Trophoblast cell (in vitro differentiated cells and primary cell): ENCODE data around the gene SPRING1.

Source experiments
- DNase-seq, 2 donors: peaks; one replicate each; pipeline ENCODE4 v3.0.0-alpha.2; 2016
- H2AFZ ChIP-seq: 2 replicates; pipeline ENCODE4 v1.6.1; 2013; ENCODE audit warnings: low read length, moderate library complexity, mild to moderate bottlenecking; ENCODE audit not compliant: insufficient read depth, poor library complexity
- H2AK5ac ChIP-seq: 2 replicates; pipeline ENCODE4 v1.6.1; 2013; ENCODE audit warnings: mild to moderate bottlenecking, low read length
- H2BK120ac ChIP-seq: 2 replicates; pipeline ENCODE4 v1.6.1; 2013; ENCODE audit warnings: low read length, mild to moderate bottlenecking, moderate library complexity; ENCODE audit not compliant: insufficient read depth, poor library complexity
- H2BK12ac ChIP-seq: 2 replicates; pipeline ENCODE4 v1.6.1; 2013; ENCODE audit warnings: mild to moderate bottlenecking, low read length, moderate library complexity
- H2BK5ac ChIP-seq: 2 replicates; pipeline ENCODE4 v1.6.1; 2013; ENCODE audit warnings: low read length, low read depth, moderate library complexity, mild to moderate bottlenecking; ENCODE audit not compliant: poor library complexity
- H3K14ac ChIP-seq: 2 replicates; pipeline ENCODE4 v1.6.1; 2013; ENCODE audit warnings: mild to moderate bottlenecking, low read length
- H3K18ac ChIP-seq: 2 replicates; pipeline ENCODE4 v1.6.1; 2013; ENCODE audit warnings: mild to moderate bottlenecking, low read length
- H3K23ac ChIP-seq: 2 replicates; pipeline ENCODE4 v1.6.1; 2013; ENCODE audit warnings: low read length
- H3K27ac ChIP-seq: 2 replicates; pipeline ENCODE4 v1.5.1; 2013; ENCODE audit warnings: low read depth, mild to moderate bottlenecking, inconsistent platforms, low read length, moderate library complexity
- H3K27me3 ChIP-seq: 2 replicates; pipeline ENCODE4 v1.6.1; 2013; ENCODE audit warnings: inconsistent platforms, mild to moderate bottlenecking, low read length, moderate library complexity; ENCODE audit not compliant: insufficient read depth
- H3K36me3 ChIP-seq, 2 experiments: 1 replicate in 1 of 2; 2 replicates in 1 of 2; pipeline ENCODE4 v1.6.1; 2013; ENCODE audit warnings: low read length in 2 of 2, mild to moderate bottlenecking in 2 of 2, moderate library complexity in 1 of 2; ENCODE audit not compliant: insufficient read depth in 2 of 2, control insufficient read depth in 1 of 2
- H3K4ac ChIP-seq: 2 replicates; pipeline ENCODE4 v1.6.1; 2013; ENCODE audit warnings: low read depth, mild to moderate bottlenecking, low read length, moderate library complexity
- H3K4me1 ChIP-seq, 2 experiments: 1 replicate in 1 of 2; 2 replicates in 1 of 2; pipeline ENCODE4 v1.6.1; 2013; ENCODE audit warnings: low read length in 2 of 2, mild to moderate bottlenecking in 2 of 2, moderate library complexity in 1 of 2; ENCODE audit not compliant: insufficient read depth in 2 of 2, control insufficient read depth in 1 of 2
- H3K4me2 ChIP-seq: 2 replicates; pipeline ENCODE4 v1.6.1; 2013; ENCODE audit warnings: inconsistent platforms, mild to moderate bottlenecking, low read length, moderate library complexity
- H3K4me3 ChIP-seq: 2 replicates; pipeline ENCODE4 v1.5.1; 2013; ENCODE audit warnings: mild to moderate bottlenecking, low read depth, low read length, inconsistent platforms
- H3K79me1 ChIP-seq: one replicate; pipeline ENCODE4 v1.6.1; 2013; ENCODE audit warnings: low read length
- H3K79me2 ChIP-seq: 2 replicates; pipeline ENCODE4 v1.6.1; 2013; ENCODE audit warnings: low read length, mild to moderate bottlenecking; ENCODE audit not compliant: control insufficient read depth, insufficient read depth, poor library complexity
- H3K9ac ChIP-seq: 2 replicates; pipeline ENCODE4 v1.6.1; 2013; ENCODE audit warnings: mild to moderate bottlenecking, low read length
- H3K9me3 ChIP-seq: 2 replicates; pipeline ENCODE4 v1.6.1; 2013; ENCODE audit warnings: low read depth, mild to moderate bottlenecking, control low read depth, inconsistent platforms, low read length; ENCODE audit not compliant: insufficient read depth
- H4K12ac ChIP-seq: 2 replicates; pipeline ENCODE4 v1.6.1; 2013; ENCODE audit warnings: low read depth, mild to moderate bottlenecking, low read length, moderate library complexity
- H4K8ac ChIP-seq: 2 replicates; pipeline ENCODE4 v1.6.1; 2013; ENCODE audit warnings: low read depth, mild to moderate bottlenecking, low read length, moderate library complexity
- H4K91ac ChIP-seq: one replicate; pipeline ENCODE4 v1.6.1; 2013; ENCODE audit warnings: low read depth, mild to moderate bottlenecking, low read length, moderate library complexity
- WGBS: extraction: QIAGEN DNeasy Blood & Tissue Kit; methylation state at CpG from one replicate; pipeline ENCODE4 v1.1.7; 2013; ENCODE audit warnings: missing lambda C conversion rate; ENCODE audit not compliant: insufficient read length, insufficient coverage; ENCODE audit errors: extremely low coverage; 5-methylcytosine and 5-hydroxymethylcytosine counted together

The SPRING1 gene

DNA sequence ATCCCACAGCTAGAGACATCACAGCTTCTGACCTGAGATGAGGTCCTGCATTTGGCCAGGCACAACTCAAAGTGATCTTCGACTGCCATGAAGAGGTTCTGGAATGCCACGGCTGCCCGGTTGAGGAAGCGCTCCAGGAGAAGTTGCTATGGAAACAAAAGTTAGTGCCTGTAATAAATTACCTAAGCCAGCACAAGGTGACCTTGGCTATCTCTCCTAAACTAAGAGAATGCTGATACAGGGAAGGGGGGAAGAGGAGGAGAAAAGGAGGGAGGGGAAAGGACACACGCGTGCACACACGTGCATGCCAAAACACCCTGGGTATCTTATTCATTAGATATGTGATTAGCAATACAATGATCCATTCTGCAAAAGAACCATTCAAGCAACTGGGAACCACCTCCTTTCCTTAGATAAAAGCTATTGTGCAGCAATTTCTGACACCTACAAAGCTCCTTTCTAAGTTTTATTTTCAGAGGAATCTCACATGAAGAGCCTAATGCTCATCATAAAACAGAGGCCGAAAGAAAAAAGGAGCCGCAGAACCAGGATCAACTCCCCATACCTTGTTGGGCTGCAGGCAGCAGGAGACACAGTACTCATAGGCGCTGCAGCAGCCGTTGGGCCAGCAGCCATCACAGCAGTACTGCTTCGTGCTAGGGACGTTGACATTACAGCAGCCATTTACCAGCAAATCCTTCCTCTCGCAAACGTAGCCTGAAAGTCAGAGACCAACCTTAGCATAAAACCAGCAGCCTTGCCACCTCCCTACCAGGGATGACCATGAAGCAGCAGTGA, 17.9 kb downstream of the SPRING1 start:
- no peak overlapping the region for H2AFZ ChIP-seq
- no peak overlapping the region for H3K27ac ChIP-seq
- H2BK120ac ChIP-seq, result no peak overlapping the region
- no peak overlapping the region for H2AK5ac ChIP-seq
- no peak overlapping the region for H2BK12ac ChIP-seq
- no peaks in the 10 kb centered on the region for H3K27me3 ChIP-seq
- H4K8ac ChIP-seq, result no peak overlapping the region
- H3K36me3 ChIP-seq, result peaks cover 23 to 41% of the 10 kb centered on the region in 2 experiments
- no peak overlapping the region for H3K23ac ChIP-seq
- H3K4ac ChIP-seq, result no peak overlapping the region
- no peak overlapping the region for H3K4me3 ChIP-seq
- no peak overlapping the region for H4K91ac ChIP-seq
- no peak overlapping the region for H2BK5ac ChIP-seq
- no peak overlapping the region for H3K9ac ChIP-seq
- no CpG with 5 or more reads among the region's 15 CpGs for WGBS
- H3K4me2 ChIP-seq, result no peak overlapping the region
- no peaks in the 10 kb centered on the region for H3K4me1 ChIP-seq
- no peaks in the 10 kb centered on the region for H3K9me3 ChIP-seq
- no peak overlapping the region for H3K14ac ChIP-seq
- no peak overlapping the region for H4K12ac ChIP-seq
- peaks cover 2% of the 10 kb centered on the region for H3K79me2 ChIP-seq
- H3K18ac ChIP-seq, result no peak overlapping the region
- DNase-seq, result no peak
- H3K79me1 ChIP-seq, result no peaks in the 10 kb centered on the region

- Histone ChIP-seq H2BK5ac (no peak overlapping the region), H4K91ac (no peak overlapping the region), H3K9me3 (no peaks in the 10 kb centered on the region), H3K4me2 (no peak overlapping the region), H4K12ac (no peak overlapping the region), H3K79me1 (no peaks in the 10 kb centered on the region), H2AK5ac (no peak overlapping the region), H3K18ac (no peak overlapping the region), H3K27me3 (no peaks in the 10 kb centered on the region), H2BK120ac (no peak overlapping the region), H3K27ac (no peak overlapping the region), H3K23ac (no peak overlapping the region), H3K4me3 (no peak overlapping the region), H2BK12ac (no peak overlapping the region), H3K14ac (no peak overlapping the region), H3K9ac (no peak overlapping the region), H2AFZ (no peak overlapping the region), H3K79me2 (peaks cover 2% of the 10 kb centered on the region), H3K4ac (no peak overlapping the region), H3K36me3 (peaks cover 26 to 41% of the 10 kb centered on the region in 2 experiments), H4K8ac (no peak overlapping the region), H3K4me1 (no peaks in the 10 kb centered on the region)
- DNase-seq, result no peak
- WGBS, result no CpG with 5 or more reads among the region's 10 CpGs
Observed at GRCh38 chr12:116718655-116719454, 19.0 kb downstream of the SPRING1 start.

GRCh38 chr12:116717466-116718437, 20.1 kb downstream of the SPRING1 start:
- Histone ChIP-seq H3K18ac (no peak overlapping the region), H3K79me1 (no peaks in the 10 kb centered on the region), H2AK5ac (no peak overlapping the region), H4K8ac (no peak overlapping the region), H3K4me1 (no peaks in the 10 kb centered on the region), H3K79me2 (peaks cover 2% of the 10 kb centered on the region), H4K91ac (no peak overlapping the region), H3K14ac (no peak overlapping the region), H2BK120ac (no peak overlapping the region), H3K4ac (no peak overlapping the region), H3K27me3 (no peaks in the 10 kb centered on the region), H3K23ac (no peak overlapping the region), H3K27ac (no peak overlapping the region), H3K36me3 (peaks cover 24 to 40% of the 10 kb centered on the region in 2 experiments), H3K4me2 (no peak overlapping the region), H2BK12ac (no peak overlapping the region), H3K4me3 (no peak overlapping the region), H3K9me3 (no peaks in the 10 kb centered on the region), H2BK5ac (no peak overlapping the region), H4K12ac (no peak overlapping the region), H3K9ac (no peak overlapping the region), H2AFZ (no peak overlapping the region)
- DNase-seq, result no peak
- WGBS, result no CpG with 5 or more reads among the region's 27 CpGs

- no peak overlapping the region for H3K4ac ChIP-seq
- H4K12ac ChIP-seq, result no peak overlapping the region
- H3K18ac ChIP-seq, result no peak overlapping the region
- H2AK5ac ChIP-seq, result no peak overlapping the region
- H3K27ac ChIP-seq, result no peak overlapping the region
- no peak overlapping the region for H2AFZ ChIP-seq
- H2BK120ac ChIP-seq, result no peak overlapping the region
- no peaks in the 10 kb centered on the region for H3K4me1 ChIP-seq
- H3K23ac ChIP-seq, result no peak overlapping the region
- no CpG with 5 or more reads among the region's 9 CpGs for WGBS
- H3K4me2 ChIP-seq, result no peak overlapping the region
- H2BK5ac ChIP-seq, result no peak overlapping the region
- no peak overlapping the region for H2BK12ac ChIP-seq
- no peaks in the 10 kb centered on the region for H3K27me3 ChIP-seq
- peaks cover 15 to 29% of the 10 kb centered on the region in 2 experiments for H3K36me3 ChIP-seq
- H3K79me1 ChIP-seq, result no peaks in the 10 kb centered on the region
- H4K8ac ChIP-seq, result no peak overlapping the region
- no peak overlapping the region for H3K4me3 ChIP-seq
- no peak overlapping the region for H4K91ac ChIP-seq
- H3K9me3 ChIP-seq, result no peaks in the 10 kb centered on the region
- no peaks in the 10 kb centered on the region for H3K79me2 ChIP-seq
- no peak for DNase-seq
- no peak overlapping the region for H3K14ac ChIP-seq
- no peak overlapping the region for H3K9ac ChIP-seq
Observed at GRCh38 chr12:116714175-116714574, 23.7 kb downstream of the SPRING1 start.
